Breast epithelium (tissue), 3 donors: ENCODE results near the gene FBXO46.
A peak's percentile ranks its signal among the peaks of the same experiment; 100 is the strongest.

Source experiments
- POLR2A ChIP-seq: fragments of 450-650 bp; IDR thresholded peaks from one replicate; pipeline ENCODE4 v1.6.1; 2016; ENCODE audit warnings: antibody characterized with exemption, mild to moderate bottlenecking, moderate library complexity
- POLR2AphosphoS5 ChIP-seq, 3 donors: sonication (generic); formaldehyde crosslinking; IDR thresholded peaks; one replicate each; pipeline ENCODE4 v1.6.1; 2017; ENCODE audit warnings: antibody characterized with exemption in 3 of 3
- TF ChIP-seq, protein P1 (sequence below), 3 donors: fragments of 450-650 bp; IDR thresholded peaks; one replicate each; pipeline ENCODE4 v1.5.1; 2016 to 2017; ENCODE audit warnings: antibody characterized with exemption in 3 of 3, mild to moderate bottlenecking in 3 of 3, moderate library complexity in 3 of 3

DNA sequence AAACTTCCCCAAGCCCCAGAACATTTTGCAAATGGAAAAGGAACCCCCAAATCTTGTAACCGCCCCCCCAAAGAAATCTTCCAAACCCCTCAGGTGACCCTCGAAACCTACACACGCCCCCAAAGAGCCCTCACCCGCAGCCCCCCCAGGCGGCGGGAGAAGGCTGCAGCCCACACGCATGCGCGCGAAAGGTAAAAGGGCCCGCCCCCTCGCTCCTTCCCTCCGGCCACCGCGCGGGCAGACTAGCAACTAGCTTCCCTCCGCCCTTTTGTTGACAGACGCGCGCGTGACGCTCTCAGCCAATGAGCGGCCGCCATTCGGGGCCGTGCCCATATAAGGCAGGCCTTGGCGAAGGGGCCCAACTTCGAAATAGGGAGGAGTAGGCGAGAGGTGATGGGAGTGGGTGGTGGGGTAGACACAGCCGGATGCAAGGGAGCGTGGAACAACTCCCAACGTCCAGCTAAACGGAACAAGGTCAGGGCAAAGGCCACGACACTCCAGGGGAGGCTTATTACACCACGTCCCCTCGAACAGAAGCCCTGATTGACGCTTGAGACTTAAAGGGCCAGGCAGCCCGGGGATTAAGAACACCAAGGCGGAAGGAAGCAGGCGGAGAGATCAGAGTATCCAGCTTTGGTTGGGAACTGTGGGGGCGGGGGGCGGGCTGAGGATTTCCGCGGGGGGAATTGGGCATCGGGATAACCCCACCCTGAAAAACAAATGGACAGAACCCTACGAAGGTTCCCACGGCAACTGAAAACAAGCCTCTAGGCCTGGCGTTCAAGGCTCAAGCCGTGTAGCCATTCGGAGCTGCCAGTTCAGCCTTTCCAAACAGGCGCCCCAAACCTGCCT lies 13.3 kb downstream of the FBXO46 start:
- TF ChIP-seq, protein P1, sequence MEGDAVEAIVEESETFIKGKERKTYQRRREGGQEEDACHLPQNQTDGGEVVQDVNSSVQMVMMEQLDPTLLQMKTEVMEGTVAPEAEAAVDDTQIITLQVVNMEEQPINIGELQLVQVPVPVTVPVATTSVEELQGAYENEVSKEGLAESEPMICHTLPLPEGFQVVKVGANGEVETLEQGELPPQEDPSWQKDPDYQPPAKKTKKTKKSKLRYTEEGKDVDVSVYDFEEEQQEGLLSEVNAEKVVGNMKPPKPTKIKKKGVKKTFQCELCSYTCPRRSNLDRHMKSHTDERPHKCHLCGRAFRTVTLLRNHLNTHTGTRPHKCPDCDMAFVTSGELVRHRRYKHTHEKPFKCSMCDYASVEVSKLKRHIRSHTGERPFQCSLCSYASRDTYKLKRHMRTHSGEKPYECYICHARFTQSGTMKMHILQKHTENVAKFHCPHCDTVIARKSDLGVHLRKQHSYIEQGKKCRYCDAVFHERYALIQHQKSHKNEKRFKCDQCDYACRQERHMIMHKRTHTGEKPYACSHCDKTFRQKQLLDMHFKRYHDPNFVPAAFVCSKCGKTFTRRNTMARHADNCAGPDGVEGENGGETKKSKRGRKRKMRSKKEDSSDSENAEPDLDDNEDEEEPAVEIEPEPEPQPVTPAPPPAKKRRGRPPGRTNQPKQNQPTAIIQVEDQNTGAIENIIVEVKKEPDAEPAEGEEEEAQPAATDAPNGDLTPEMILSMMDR (IDR thresholded peaks at IDR 0.05), result peak in 2 of 3 donors; percentile 13 to 15
- TF ChIP-seq POLR2A (peak; percentile 45), POLR2AphosphoS5 (IDR thresholded peaks at IDR 0.05) (peak; percentile 96 to 98 (median 97))
